Esophagus squamous epithelium (tissue), 5 donors: ENCODE data around the gene NMU. TPM values are rescaled to one million over a fixed set of nuclear protein-coding genes. Genes with fewer than 3 reads are reported as not detected.
"Not testable (repeated sequence)": the region's sequence is repeated elsewhere in the genome, so short reads cannot be mapped to it uniquely, and the experiment has no call there.

Experiments
- DNase-seq: peaks from one replicate; lab custom pipeline; 2025; lab: John Stamatoyannopoulos, UW
- H3K27ac ChIP-seq, 4 donors: fragments of 200-600 bp; sonication (generic); one replicate each; pipeline ENCODE4 v1.5.1; 2016 to 2019; ENCODE audit warnings: mild to moderate bottlenecking in 1 of 4
- H3K27me3 ChIP-seq, 4 donors: fragments of 200-600 bp; sonication (generic); 1 replicate in 3 of 4; 2 replicates in 1 of 4; pipeline versions ENCODE4 v1.5.1 to v1.6.0; 2017 to 2021; ENCODE audit warnings: antibody characterized with exemption in 1 of 4
- H3K36me3 ChIP-seq, 3 donors: fragments of 200-600 bp; sonication (generic); one replicate each; pipeline ENCODE4 v1.5.1; 2016 to 2019
- H3K4me1 ChIP-seq, 3 donors: fragments of 200-600 bp; sonication (generic); one replicate each; pipeline ENCODE4 v1.5.1; 2017 to 2019
- H3K4me3 ChIP-seq, 4 donors: fragments of 200-600 bp; sonication (generic); 1 replicate in 3 of 4; 2 replicates in 1 of 4; pipeline ENCODE4 v1.5.1; 2016 to 2019; ENCODE audit warnings: mild to moderate bottlenecking in 2 of 4, moderate library complexity in 1 of 4
- H3K9me3 ChIP-seq, 3 donors: fragments of 200-600 bp; sonication (generic); one replicate each; pipeline ENCODE4 v1.5.1; 2016 to 2019
- CTCF ChIP-seq, 6 experiments: fragments of 450-650 bp in 4 of 6; fragments of 200-600 bp in 2 of 6; sonication (generic) in 2 of 6; IDR thresholded peaks; one replicate each; pipeline ENCODE4 v1.5.1; 2016 to 2019; ENCODE audit warnings: antibody characterized with exemption in 6 of 6, mild to moderate bottlenecking in 4 of 6, moderate library complexity in 4 of 6
- POLR2A ChIP-seq, 4 donors: fragments of 450-650 bp; IDR thresholded peaks; one replicate each; pipeline ENCODE4 v1.6.1; 2017; ENCODE audit warnings: antibody characterized with exemption in 4 of 4, mild to moderate bottlenecking in 4 of 4, moderate library complexity in 3 of 4
- WGBS, 2 donors: methylation state at CpG; one replicate each; pipeline ENCODE4 v1.1.5; 2018; 5-methylcytosine and 5-hydroxymethylcytosine counted together
- intact Hi-C: fragments of 100-400 bp; cut with DNase I; formaldehyde crosslinking; loops from one replicate; pipeline ENCODE4 v1.15.0; 2022
- total RNA-seq, 4 donors: library from RNA; depleted of rRNA; stranded (reverse); fragments of >200 nt; gene quantifications; one replicate each; pipeline ENCODE4 v1.1.0, GENCODE V29; 2016
- donor health status: DM: yes; HTN: yes; CAD: no.

Gene NMU
- total RNA-seq, 4 donors from 2014 or later: 110 to 137 (median 116) TPM

- no peak for DNase-seq
- Histone ChIP-seq H3K4me1 (peaks cover 0 to 23% (median 0%) of the 10 kb centered on the region in 3 donors), H3K27me3 (no peaks in the 10 kb centered on the region), H3K27ac (no peak overlapping the region), H3K4me3 (no peak overlapping the region), H3K9me3 (no peaks in the 10 kb centered on the region), H3K36me3 (no peaks in the 10 kb centered on the region)
- TF ChIP-seq CTCF (IDR thresholded peaks at IDR 0.05) (peak in 4 of 6 experiments; percentile 20 to 41 (median 37)), POLR2A (IDR thresholded peaks at IDR 0.05) (no peak)
- 39 to 42% methylated on average over 2 of the region's 2 CpGs for WGBS, 2 donors
- intact Hi-C loops: no loop called here
Observed at GRCh38 chr4:55554453-55555030, 81.6 kb downstream of the NMU start.

- peak overlapping the region in 2 of 4 donors; percentile 15 to 33 for H3K27ac ChIP-seq
- intact Hi-C loops: no loop called here
- H3K36me3 ChIP-seq: no peaks in the 10 kb centered on the region
- H3K4me1 ChIP-seq: peaks cover 0 to 28% (median 0%) of the 10 kb centered on the region in 3 donors
- DNase-seq: no peak
- peak overlapping the region in 3 of 4 donors; percentile 29 to 37 (median 29) for H3K4me3 ChIP-seq
- H3K27me3 ChIP-seq: no peaks in the 10 kb centered on the region
- WGBS, 2 donors: 53 to 58% methylated on average over 9 to 10 of the region's 10 CpGs
- H3K9me3 ChIP-seq: no peaks in the 10 kb centered on the region
- TF ChIP-seq POLR2A (IDR thresholded peaks at IDR 0.05) (no peak), CTCF (IDR thresholded peaks at IDR 0.05) (no peak)
Observed at GRCh38 chr4:55553441-55554201, 82.5 kb downstream of the NMU start.

- H3K9me3 ChIP-seq, DNase-seq, H3K4me3 ChIP-seq, intact Hi-C loops, H3K27ac ChIP-seq, H3K36me3 ChIP-seq, H3K27me3 ChIP-seq: not testable (repeated sequence)
- WGBS, 2 donors: 87 to 91% methylated on average over 5 to 6 of the region's 6 CpGs
- H3K4me1 ChIP-seq: peaks cover 0 to 43% (median 5%) of the 10 kb centered on the region in 3 donors
Observed at GRCh38 chr4:55551964-55552363, 84.1 kb downstream of the NMU start.

GRCh38 chr4:55549888-55550287 is 86.2 kb downstream of the NMU start:
- peak overlapping the region in 1 of 4 donors; percentile 44 for H3K27ac ChIP-seq
- no peaks in the 10 kb centered on the region for H3K9me3 ChIP-seq
- no peak overlapping the region for H3K4me3 ChIP-seq
- no peaks in the 10 kb centered on the region for H3K36me3 ChIP-seq
- H3K4me1 ChIP-seq: peaks cover 0 to 49% (median 5%) of the 10 kb centered on the region in 3 donors
- WGBS, 2 donors: 23 to 43% methylated on average over 2 of the region's 2 CpGs
- intact Hi-C loops: loop anchor here (5.0 kb wide), 1 partner anchor 203 kb away; the partner anchor contains the start of gene SRD5A3
- no peaks in the 10 kb centered on the region for H3K27me3 ChIP-seq
- DNase-seq: no peak
- no peak for TF ChIP-seq CTCF (IDR thresholded peaks at IDR 0.05)
- no peak for TF ChIP-seq POLR2A (IDR thresholded peaks at IDR 0.05)

- no peak for DNase-seq
- Histone ChIP-seq H3K9me3 (no peaks in the 10 kb centered on the region), H3K4me3 (peak overlapping the region in 2 of 4 donors; percentile 94 to 99), H3K4me1 (peaks cover 6 to 54% (median 10%) of the 10 kb centered on the region in 3 donors), H3K27ac (peak overlapping the region in 3 of 4 donors; percentile 99 to 100 (median 99)), H3K27me3 (no peaks in the 10 kb centered on the region), H3K36me3 (no peaks in the 10 kb centered on the region)
- intact Hi-C loops: loop anchor here (5.0 kb wide), 1 partner anchor 201 kb away; the partner anchor contains the start of gene SRD5A3
- TF ChIP-seq POLR2A (IDR thresholded peaks at IDR 0.05) (no peak), CTCF (IDR thresholded peaks at IDR 0.05) (no peak)
- WGBS, 2 donors: 58 to 64% methylated on average over 4 of the region's 4 CpGs
Observed at GRCh38 chr4:55547918-55548317, 88.2 kb downstream of the NMU start.
